GM13977 (cell line): ENCODE data around the gene FOXE1.

Experiments
- DNase-seq: peaks from one replicate; pipeline ENCODE4 v3.0.0; 2012; ENCODE audit warnings: low spot score
- CTCF ChIP-seq: IDR thresholded peaks from 2 replicates; pipeline ENCODE4 v1.5.1; 2012; ENCODE audit warnings: mild to moderate bottlenecking, control low read depth; ENCODE audit not compliant: insufficient read depth; ENCODE audit errors: extremely low read depth, missing control alignments
- in situ Hi-C: fragments of 300-500 bp; cut with MboI; formaldehyde crosslinking; loops from one replicate; pipeline ENCODE4 v1.12.0; 2022; ENCODE audit warnings: low sequenced_read_pairs, low pct_unique_long_range_greater_than_20kb, mixed read lengths, inconsistent platforms; ENCODE audit not compliant: unreplicated experiment

The FOXE1 gene

GRCh38 chr9:97900738-97901565 lies 47.9 kb downstream of the FOXE1 start:
- peak; percentile 53 for DNase-seq
- in situ Hi-C loops = no loop called here
- peak; percentile 75 for TF ChIP-seq CTCF

DNA sequence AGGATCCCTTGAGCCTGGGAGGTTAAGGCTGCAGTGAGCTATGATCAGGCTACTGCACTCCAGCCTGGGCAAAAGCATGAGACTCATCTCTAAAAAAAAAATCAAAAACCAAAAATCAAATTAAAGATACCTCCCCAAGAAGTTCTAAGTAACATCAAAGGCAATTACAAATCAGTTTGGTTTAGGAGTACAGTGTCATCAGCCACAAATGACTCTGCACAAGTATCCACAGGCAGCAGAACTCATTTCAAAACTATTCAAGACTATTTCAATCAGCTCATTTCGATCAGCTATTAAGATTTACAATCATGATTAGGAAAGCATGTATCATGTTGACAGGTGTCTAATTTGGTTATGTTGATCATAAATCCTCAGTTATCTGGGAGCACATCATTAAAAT lies 50.2 kb downstream of the FOXE1 start:
- no peak for TF ChIP-seq CTCF
- in situ Hi-C loops = no loop called here
- DNase-seq = no peak

DNA sequence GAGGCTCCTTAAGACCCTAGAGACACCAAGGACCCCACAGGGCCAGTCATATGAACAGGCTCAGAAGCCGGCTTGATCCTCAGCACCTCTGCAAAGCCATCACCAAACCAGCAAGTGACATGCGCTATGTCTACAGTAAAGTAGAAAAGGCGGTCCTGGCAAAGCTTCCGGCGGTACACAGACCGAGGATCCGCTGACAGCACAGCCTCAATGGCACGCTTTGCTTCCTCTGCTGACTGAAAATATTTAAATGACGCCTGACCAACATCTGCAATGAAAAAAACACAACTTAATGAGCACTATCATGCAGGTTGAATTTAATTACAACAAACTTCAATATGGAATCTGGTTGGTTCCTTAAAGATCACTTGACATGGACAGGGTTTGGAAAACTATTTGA lies 51.7 kb downstream of the FOXE1 start:
- no peak for TF ChIP-seq CTCF
- DNase-seq = no peak
- in situ Hi-C loops = no loop called here

GRCh38 chr9:97905228-97905627 lies 52.2 kb downstream of the FOXE1 start:
- in situ Hi-C loops = no loop called here

More at GRCh38 chr9:97905228-97905627, 52.2 kb downstream of the FOXE1 start:
- DNase-seq = no peak
- no peak for TF ChIP-seq CTCF
